Ovary (tissue), 9 donors: Measurements from ENCODE around the gene CFI. TPM values are rescaled to one million over a fixed set of nuclear protein-coding genes. Genes with fewer than 3 reads are reported as not detected.

Source experiments
- DNase-seq, 5 donors: peaks; one replicate each; pipeline ENCODE4 v3.0.0-alpha.2; 2019 to 2020
- H3K27ac ChIP-seq, 2 donors: fragments of 200-600 bp; one replicate each; pipeline versions ENCODE4 v1.5.1 to v1.8.0; 2019 to 2022
- H3K27me3 ChIP-seq: fragments of 200-600 bp; one replicate; pipeline ENCODE4 v1.8.0; 2022
- H3K36me3 ChIP-seq: fragments of 200-600 bp; sonication (generic); one replicate; pipeline ENCODE4 v1.5.1; 2019
- H3K4me1 ChIP-seq: one replicate; pipeline ENCODE4 v1.8.1; 2013; ENCODE audit warnings: mild to moderate bottlenecking, moderate library complexity; ENCODE audit not compliant: insufficient read depth
- H3K4me3 ChIP-seq: fragments of 200-600 bp; sonication (generic); one replicate; pipeline ENCODE4 v1.5.1; 2017
- H3K9me3 ChIP-seq, 2 donors: fragments of 200-600 bp in 1 of 2; sonication (generic) in 1 of 2; one replicate each; pipeline versions ENCODE4 v1.5.1 to v1.8.1; 2013 to 2019; ENCODE audit warnings: mild to moderate bottlenecking in 1 of 2, moderate library complexity in 1 of 2
- CTCF ChIP-seq, 3 donors: fragments of 450-650 bp in 2 of 3; fragments of 200-600 bp in 1 of 3; IDR thresholded peaks; one replicate each; pipeline versions ENCODE4 v1.5.1 to v1.8.0; 2016 to 2022; ENCODE audit warnings: antibody characterized with exemption in 3 of 3, mild to moderate bottlenecking in 1 of 3
- EP300 ChIP-seq: sonication (generic); formaldehyde crosslinking; IDR thresholded peaks from one replicate; pipeline ENCODE4 v1.6.1; 2017; ENCODE audit warnings: antibody characterized with exemption
- POLR2A ChIP-seq: fragments of 450-650 bp; IDR thresholded peaks from one replicate; pipeline ENCODE4 v1.6.1; 2017; ENCODE audit warnings: antibody characterized with exemption, mild to moderate bottlenecking, moderate library complexity
- WGBS, 3 donors: extraction: QIAGEN DNeasy Blood & Tissue Kit in 1 of 3; methylation state at CpG; one replicate each; pipeline versions ENCODE4 v1.1.5 to v1.1.7; 2013 to 2017; 5-methylcytosine and 5-hydroxymethylcytosine counted together
- intact Hi-C, 4 donors: fragments of 100-400 bp; cut with DNase I; formaldehyde crosslinking; loops; one replicate each; pipeline versions ENCODE4 v1.11.0 to v1.15.1; 2022 to 2023
- polyA plus RNA-seq, 2 donors: library from polyadenylated mRNA; stranded (reverse); fragments of 200-250 nt in 1 of 2; fragments of 350-450 nt in 1 of 2; fragmentation: Illumina TruSeq in 1 of 2; extraction: RNeasy Lipid Tissue Mini Kit (QIAGEN cat#74804) in 1 of 2; gene quantifications; one replicate each; pipeline ENCODE4 v1.2.3, GENCODE V29; 2013 to 2014
- total RNA-seq, 7 donors: library from RNA; depleted of rRNA in 2 of 7; stranded (reverse); fragments of >200 nt in 2 of 7; fragmentation: NEBNext Ultra II Directional in 3 of 7; extraction: Animal tissue kit (Norgen Biotek cat#: 25700) in 3 of 7; gene quantifications; one replicate each; pipeline versions ENCODE4 v1.1.0 to v1.2.4, GENCODE V29; 2016 to 2023
- donor health status: DM: no; HTN: no; CAD: no; lungs with moderate emphysema.
- donor health status: DM: no; HTN: no; CAD: no.
- donor health status: Bipolar disorder and iron deficiency.
- donor health status: DM: yes; HTN: yes; CAD: no.
- donor health status: DM: no; HTN: no; CAD: no.
- donor health status: DM: yes; HTN: yes; CAD: no.

Gene CFI
- total and polyA plus RNA-seq, 9 donors, result 13.1 to 112 (median 38.2) TPM

DNA sequence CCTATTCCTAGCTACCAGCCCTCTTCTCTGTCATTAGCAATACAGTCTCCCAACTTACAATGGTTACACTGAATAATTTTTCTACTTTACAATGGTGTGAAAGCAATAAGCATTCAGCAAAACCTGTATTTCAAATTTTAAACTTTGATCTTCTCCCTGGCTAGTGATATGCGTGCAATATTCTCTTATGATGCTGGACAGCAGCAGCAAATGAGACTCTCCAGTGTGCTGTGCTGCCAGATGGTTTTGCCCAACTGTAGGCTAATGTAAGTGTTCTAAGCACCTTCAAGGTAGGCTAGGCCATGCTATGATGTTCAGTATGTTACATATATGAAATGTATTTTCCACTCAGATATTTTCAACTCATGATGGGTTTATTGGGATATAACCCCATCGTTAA is 7.9 kb upstream of the CFI start:
- H3K27me3 ChIP-seq, result no peaks in the 10 kb centered on the region
- H3K9me3 ChIP-seq, result no peaks in the 10 kb centered on the region
- no peaks in the 10 kb centered on the region for H3K4me1 ChIP-seq
- WGBS, 3 donors, result 87 to 90% (median 87%) methylated on average over 2 of the region's 2 CpGs
- intact Hi-C loops, result loop anchor here in 2 of 4 donors (5.0 to 10.0 kb wide), 3 partner anchors 75 to 377 kb away; partner anchors contain the start of genes CASP6 (in 2 of the 2), PLA2G12A (in 1 of the 2) and SEC24B (in 1 of the 2)
- H3K27ac ChIP-seq, result no peak overlapping the region
- H3K36me3 ChIP-seq, result no peaks in the 10 kb centered on the region
- DNase-seq, result no peak
- TF ChIP-seq CTCF (IDR thresholded peaks at IDR 0.05) (no peak), POLR2A (no peak), EP300 (no peak)
- no peak overlapping the region for H3K4me3 ChIP-seq

DNA sequence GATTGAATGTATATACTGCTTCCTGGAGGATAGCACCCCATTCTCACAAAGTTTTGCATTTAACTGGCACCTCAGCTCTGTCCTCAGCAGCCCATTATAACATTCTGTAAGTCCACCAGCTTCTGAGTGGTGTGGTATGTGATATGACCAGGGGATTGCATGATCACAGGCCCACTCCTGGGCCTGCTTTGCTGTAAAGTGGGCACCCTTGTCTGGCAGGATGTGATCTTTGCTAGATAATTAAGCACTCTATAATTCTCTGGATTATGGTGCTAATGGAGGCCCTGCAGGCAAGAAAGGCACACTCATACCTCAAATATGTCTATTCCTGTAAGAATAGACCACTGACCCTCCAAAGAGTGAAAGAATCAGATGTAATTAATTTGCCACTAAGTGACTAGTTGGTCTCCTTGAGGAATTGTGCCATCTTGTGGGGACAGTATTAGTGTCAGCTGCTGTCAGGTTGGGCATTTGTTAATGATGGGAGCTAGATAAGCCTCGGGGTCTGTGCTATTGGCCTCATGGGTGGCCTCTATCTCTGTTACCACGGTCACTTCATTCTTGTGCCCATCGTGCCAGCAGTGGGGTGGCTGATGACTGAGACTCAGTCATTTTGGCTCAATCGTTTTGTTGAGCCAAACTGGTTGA is 2.2 kb upstream of the CFI start:
- DNase-seq, result no peak

DNA sequence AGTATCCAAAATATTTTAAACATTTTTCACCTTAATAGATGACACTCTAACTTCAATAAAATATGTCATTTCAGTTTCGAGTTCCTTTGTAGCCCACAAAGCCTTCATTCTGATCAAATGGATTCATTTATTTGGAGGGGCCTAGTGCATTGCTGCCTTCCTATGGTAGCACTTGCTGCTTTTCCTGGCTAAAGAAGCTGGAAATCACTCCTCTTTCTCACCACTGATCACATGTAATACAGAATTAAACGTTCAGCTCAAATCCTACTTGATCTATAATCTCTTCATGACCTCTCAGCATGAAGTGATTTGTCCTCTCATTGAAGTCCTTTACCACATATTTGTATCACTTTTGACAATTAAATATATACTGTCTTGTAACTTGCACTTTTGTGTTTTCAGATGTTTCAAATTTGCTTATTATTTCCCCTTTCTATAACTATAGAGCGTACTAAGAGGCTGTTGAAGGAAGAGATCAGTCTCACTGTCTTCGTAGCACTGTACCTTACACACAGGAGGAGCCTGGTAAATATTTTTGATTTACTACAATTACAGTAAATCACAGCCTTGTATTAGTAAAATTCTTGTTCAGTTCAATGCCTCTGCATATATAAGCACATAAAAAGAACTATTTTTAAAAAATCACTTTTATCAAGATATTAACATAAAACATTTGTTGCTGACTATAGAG is 555 bp downstream of the CFI start:
- no peaks in the 10 kb centered on the region for H3K4me1 ChIP-seq
- no peak for DNase-seq
- no peak overlapping the region for H3K4me3 ChIP-seq
- intact Hi-C loops, result no loop called here
- H3K9me3 ChIP-seq, result no peaks in the 10 kb centered on the region
- no peak overlapping the region for H3K27ac ChIP-seq
- TF ChIP-seq EP300 (no peak), POLR2A (no peak), CTCF (IDR thresholded peaks at IDR 0.05) (no peak)
- no peaks in the 10 kb centered on the region for H3K27me3 ChIP-seq
- 16 to 24% (median 23%) methylated on average over 4 of the region's 4 CpGs for WGBS, 3 donors
- H3K36me3 ChIP-seq, result no peaks in the 10 kb centered on the region

More for the DNA sequence above, 2.2 kb upstream of the CFI start:
- Histone ChIP-seq H3K4me3 (no peak overlapping the region), H3K4me1 (no peaks in the 10 kb centered on the region), H3K9me3 (no peaks in the 10 kb centered on the region), H3K36me3 (no peaks in the 10 kb centered on the region), H3K27ac (no peak overlapping the region), H3K27me3 (no peaks in the 10 kb centered on the region)
- intact Hi-C loops, result no loop called here
- no peak for TF ChIP-seq POLR2A
- TF ChIP-seq CTCF (IDR thresholded peaks at IDR 0.05), result no peak
- no peak for TF ChIP-seq EP300
- 41 to 50% (median 49%) methylated on average over 4 of the region's 4 CpGs for WGBS, 3 donors

DNA sequence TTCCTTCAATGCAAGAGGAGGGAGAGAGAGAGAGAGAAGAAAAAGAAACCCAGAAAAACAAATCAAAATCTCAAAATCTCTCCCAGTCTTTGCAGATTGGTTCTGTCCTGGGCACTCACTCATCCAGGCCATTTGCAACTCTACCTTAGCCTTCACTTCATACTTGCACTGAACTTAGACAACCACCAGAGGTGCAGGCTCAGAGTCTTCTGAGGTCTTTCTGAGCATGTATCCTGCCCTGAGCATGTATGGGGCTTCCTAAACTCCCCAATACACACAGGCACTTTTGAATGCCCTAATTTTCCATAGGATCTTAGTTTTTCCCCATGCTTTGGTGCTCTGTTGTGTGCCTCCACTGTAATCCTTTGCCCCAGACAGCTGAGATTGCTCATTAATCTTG is 2.9 kb downstream of the CFI start:
- H3K36me3 ChIP-seq, result no peaks in the 10 kb centered on the region
- H3K9me3 ChIP-seq, result no peaks in the 10 kb centered on the region
- no peak overlapping the region for H3K27ac ChIP-seq
- no peaks in the 10 kb centered on the region for H3K27me3 ChIP-seq
- TF ChIP-seq CTCF (IDR thresholded peaks at IDR 0.05) (no peak), EP300 (no peak), POLR2A (no peak)
- no peak overlapping the region for H3K4me3 ChIP-seq
- H3K4me1 ChIP-seq, result no peaks in the 10 kb centered on the region
- no peak for DNase-seq
- intact Hi-C loops, result no loop called here
